ENCODE results near the gene RABGAP1L. TPM values are rescaled to one million over a fixed set of nuclear protein-coding genes. Genes with fewer than 3 reads are reported as not detected.
"Not testable (repeated sequence)": the region's sequence is repeated elsewhere in the genome, so short reads cannot be mapped to it uniquely, and the experiment has no call there.

RABGAP1L gene
- total RNA-seq, result 10 to 100 TPM; 38.2 to 44.2 TPM

GRCh38 chr1:174159252-174160108 is at the start of gene RABGAP1L:
TSS of gene RABGAP1L (plus strand) at chr1:174159520.
- CTCF ChIA-PET, result interaction anchor here (1.0 kb wide), 1 partner anchor 11 kb away, joined by 3 read pairs; no protein-coding TSS in a partner anchor
- Mint-ChIP-seq H3K9me3 (ENCODE audit: insufficient read depth) (no peaks in the 10 kb centered on the region), H3K4me3 (peak within 1 kb of the TSS; percentile 88)

GRCh38 chr1:174110053-174110452 is 49.3 kb upstream of the RABGAP1L start:
- Mint-ChIP-seq H3K36me3 (ENCODE audit: low read depth) (no peaks in the 10 kb centered on the region), H3K4me1 (ENCODE audit: low read depth) (no peaks in the 10 kb centered on the region), H3K27ac (no peak overlapping the region), H3K9me3 (ENCODE audit: insufficient read depth) (no peaks in the 10 kb centered on the region), H3K27me3 (ENCODE audit: low read depth) (peaks cover 13% of the 10 kb centered on the region), H3K4me3 (no peak overlapping the region)
- DNase-seq, result no peak
- POLR2A ChIA-PET, result no interaction called here
- CTCF ChIA-PET, result no interaction called here
- no peak for ATAC-seq

More at GRCh38 chr1:174159252-174160108, at the start of gene RABGAP1L:
- no peaks in the 10 kb centered on the region for H3K27me3 Mint-ChIP-seq (ENCODE audit: low read depth)
- peak; percentile 95 for DNase-seq
- POLR2A ChIA-PET, result interaction anchor here (0.6 to 1.5 kb wide), 4 partner anchors 9 to 291 kb away, joined by 3 to 4 read pairs (median 4); partner anchors contain the start of genes GAS5, RC3H1 and ZBTB37
- H3K36me3 Mint-ChIP-seq (ENCODE audit: low read depth), result peaks cover 7% of the 10 kb centered on the region
- peaks cover 49% of the 10 kb centered on the region for H3K4me1 Mint-ChIP-seq (ENCODE audit: low read depth)
- H3K27ac Mint-ChIP-seq, result peak within 1 kb of the TSS; percentile 95
- peak; percentile 89 for ATAC-seq

GRCh38 chr1:174112489-174113162 is 46.7 kb upstream of the RABGAP1L start:
- no peaks in the 10 kb centered on the region for H3K4me1 Mint-ChIP-seq (ENCODE audit: low read depth)
- peaks cover 10% of the 10 kb centered on the region for H3K27me3 Mint-ChIP-seq (ENCODE audit: low read depth)
- no peak overlapping the region for H3K27ac Mint-ChIP-seq
- ChIA-PET POLR2A (no interaction called here), CTCF (no interaction called here)
- no peaks in the 10 kb centered on the region for H3K36me3 Mint-ChIP-seq (ENCODE audit: low read depth)
- H3K4me3 Mint-ChIP-seq, result no peak overlapping the region
- no peaks in the 10 kb centered on the region for H3K9me3 Mint-ChIP-seq (ENCODE audit: insufficient read depth)
- DNase-seq (no peak), ATAC-seq (no peak)

DNA sequence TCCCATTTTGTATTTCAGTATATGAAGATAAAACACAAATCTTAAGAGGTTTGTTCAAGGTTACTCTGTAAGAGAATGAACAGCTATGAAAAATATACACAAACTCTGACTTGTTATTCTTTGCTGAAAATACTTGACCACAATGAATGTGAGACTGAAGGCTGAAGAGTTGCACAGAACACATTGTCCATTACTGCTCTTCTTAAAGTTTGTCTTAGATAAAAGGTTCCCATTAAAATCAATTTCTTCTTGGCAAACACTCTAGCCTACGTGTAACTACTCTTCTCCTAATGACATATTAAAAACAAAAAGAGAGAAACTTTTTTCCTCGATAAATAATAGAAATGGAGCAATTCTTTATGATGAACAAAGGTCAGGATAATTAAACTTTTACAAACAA is 45.2 kb upstream of the RABGAP1L start:
- Mint-ChIP-seq H3K4me3 (no peak overlapping the region), H3K27me3 (ENCODE audit: low read depth) (peaks cover 12% of the 10 kb centered on the region), H3K9me3 (ENCODE audit: insufficient read depth) (no peaks in the 10 kb centered on the region), H3K4me1 (ENCODE audit: low read depth) (no peaks in the 10 kb centered on the region), H3K27ac (no peak overlapping the region), H3K36me3 (ENCODE audit: low read depth) (no peaks in the 10 kb centered on the region)
- ChIA-PET CTCF (interaction anchor here (0.7 to 1.7 kb wide), 10 partner anchors 10 to 108 kb away, joined by 3 to 7 read pairs (median 4); no protein-coding TSS in a partner anchor), POLR2A (no interaction called here)
- DNase-seq (no peak), ATAC-seq (no peak)

GRCh38 chr1:174114788-174115448 is 44.4 kb upstream of the RABGAP1L start:
- Mint-ChIP-seq H3K27ac (no peak overlapping the region), H3K36me3 (ENCODE audit: low read depth) (no peaks in the 10 kb centered on the region), H3K27me3 (ENCODE audit: low read depth) (peaks cover 7% of the 10 kb centered on the region), H3K9me3 (ENCODE audit: insufficient read depth) (no peaks in the 10 kb centered on the region), H3K4me3 (no peak overlapping the region), H3K4me1 (ENCODE audit: low read depth) (no peaks in the 10 kb centered on the region)
- ChIA-PET POLR2A (no interaction called here), CTCF (interaction anchor here (0.9 to 1.7 kb wide), 9 partner anchors 13 to 109 kb away, joined by 3 to 7 read pairs (median 4); no protein-coding TSS in a partner anchor)
- DNase-seq (peak; percentile 40), ATAC-seq (peak; percentile 77)

DNA sequence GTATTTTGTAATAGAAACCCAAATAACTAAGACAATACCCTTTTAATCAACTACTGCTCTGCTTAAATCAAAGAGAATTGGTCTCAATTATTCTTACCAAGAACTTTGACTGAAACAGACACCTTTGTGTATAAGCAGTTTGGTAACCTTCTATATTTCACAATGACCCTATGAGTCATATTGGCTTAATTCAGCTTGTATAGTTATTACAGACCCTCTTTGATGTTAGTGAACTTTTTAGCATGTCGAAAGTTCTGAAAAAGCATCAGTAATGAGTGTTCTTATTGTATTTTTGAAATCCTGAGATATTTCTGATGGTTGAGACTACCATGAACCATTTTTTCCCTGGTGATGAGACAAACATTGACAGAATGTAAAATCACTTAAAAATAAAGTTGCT is 43.3 kb upstream of the RABGAP1L start:
- Mint-ChIP-seq H3K36me3 (ENCODE audit: low read depth) (no peaks in the 10 kb centered on the region), H3K4me3 (no peak overlapping the region), H3K4me1 (ENCODE audit: low read depth) (no peaks in the 10 kb centered on the region), H3K9me3 (ENCODE audit: insufficient read depth) (no peaks in the 10 kb centered on the region), H3K27ac (no peak overlapping the region), H3K27me3 (ENCODE audit: low read depth) (peaks cover 7% of the 10 kb centered on the region)
- no peak for DNase-seq
- CTCF ChIA-PET, result no interaction called here
- no peak for ATAC-seq
- POLR2A ChIA-PET, result no interaction called here

- no peak for ATAC-seq
Observed at GRCh38 chr1:174118751-174119150, 40.6 kb upstream of the RABGAP1L start.

GRCh38 chr1:174122318-174122717 is 37.0 kb upstream of the RABGAP1L start:
- H3K36me3 Mint-ChIP-seq (ENCODE audit: low read depth); H3K27ac Mint-ChIP-seq; H3K9me3 Mint-ChIP-seq (ENCODE audit: insufficient read depth); H3K27me3 Mint-ChIP-seq (ENCODE audit: low read depth); ATAC-seq; H3K4me1 Mint-ChIP-seq (ENCODE audit: low read depth); DNase-seq; H3K4me3 Mint-ChIP-seq; CTCF ChIA-PET: not testable (repeated sequence)
- POLR2A ChIA-PET, result interaction anchor here (0.6 kb wide), 1 partner anchor 756 kb away, joined by 4 read pairs; no protein-coding TSS in a partner anchor

More at GRCh38 chr1:174118751-174119150, 40.6 kb upstream of the RABGAP1L start:
- H3K27ac Mint-ChIP-seq, result no peak overlapping the region
- ChIA-PET POLR2A (no interaction called here), CTCF (no interaction called here)
- H3K9me3 Mint-ChIP-seq (ENCODE audit: insufficient read depth), result no peaks in the 10 kb centered on the region
- no peak overlapping the region for H3K4me3 Mint-ChIP-seq
- no peaks in the 10 kb centered on the region for H3K36me3 Mint-ChIP-seq (ENCODE audit: low read depth)
- no peak for DNase-seq
- no peaks in the 10 kb centered on the region for H3K4me1 Mint-ChIP-seq (ENCODE audit: low read depth)
- peaks cover 7% of the 10 kb centered on the region for H3K27me3 Mint-ChIP-seq (ENCODE audit: low read depth)

- CTCF ChIA-PET, result no interaction called here
Observed at GRCh38 chr1:174123843-174124242, 35.5 kb upstream of the RABGAP1L start.

DNA sequence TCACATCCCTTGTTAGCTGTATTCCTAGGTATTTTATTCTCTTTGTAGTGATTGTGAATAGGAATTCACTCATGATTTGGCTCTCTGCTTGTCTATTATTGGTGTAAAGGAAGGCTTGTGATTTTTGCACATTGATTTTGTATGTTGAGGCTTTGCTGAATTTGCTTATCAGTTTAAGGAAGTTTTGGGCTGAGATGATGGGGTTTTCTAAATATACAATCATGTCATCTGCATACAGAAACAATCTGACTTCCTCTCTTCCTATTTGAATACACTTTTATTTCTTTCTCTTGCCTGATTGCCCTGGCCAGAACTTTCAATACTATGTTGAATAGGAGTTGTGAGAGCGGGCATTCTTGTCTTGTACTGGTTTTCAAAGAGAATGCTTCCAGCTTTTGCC is 32.1 kb upstream of the RABGAP1L start:
- POLR2A ChIA-PET; DNase-seq; H3K4me1 Mint-ChIP-seq (ENCODE audit: low read depth); H3K36me3 Mint-ChIP-seq (ENCODE audit: low read depth); H3K9me3 Mint-ChIP-seq (ENCODE audit: insufficient read depth); ATAC-seq; H3K4me3 Mint-ChIP-seq; H3K27ac Mint-ChIP-seq; CTCF ChIA-PET: not testable (repeated sequence)
- H3K27me3 Mint-ChIP-seq (ENCODE audit: low read depth), result peaks cover 13% of the 10 kb centered on the region

More at GRCh38 chr1:174123843-174124242, 35.5 kb upstream of the RABGAP1L start:
- Mint-ChIP-seq H3K27me3 (ENCODE audit: low read depth) (peaks cover 6% of the 10 kb centered on the region), H3K4me3 (no peak overlapping the region), H3K9me3 (ENCODE audit: insufficient read depth) (no peaks in the 10 kb centered on the region), H3K36me3 (ENCODE audit: low read depth) (no peaks in the 10 kb centered on the region), H3K27ac (no peak overlapping the region), H3K4me1 (ENCODE audit: low read depth) (no peaks in the 10 kb centered on the region)
- POLR2A ChIA-PET, result no interaction called here
- ATAC-seq, result no peak
- DNase-seq, result no peak

DNA sequence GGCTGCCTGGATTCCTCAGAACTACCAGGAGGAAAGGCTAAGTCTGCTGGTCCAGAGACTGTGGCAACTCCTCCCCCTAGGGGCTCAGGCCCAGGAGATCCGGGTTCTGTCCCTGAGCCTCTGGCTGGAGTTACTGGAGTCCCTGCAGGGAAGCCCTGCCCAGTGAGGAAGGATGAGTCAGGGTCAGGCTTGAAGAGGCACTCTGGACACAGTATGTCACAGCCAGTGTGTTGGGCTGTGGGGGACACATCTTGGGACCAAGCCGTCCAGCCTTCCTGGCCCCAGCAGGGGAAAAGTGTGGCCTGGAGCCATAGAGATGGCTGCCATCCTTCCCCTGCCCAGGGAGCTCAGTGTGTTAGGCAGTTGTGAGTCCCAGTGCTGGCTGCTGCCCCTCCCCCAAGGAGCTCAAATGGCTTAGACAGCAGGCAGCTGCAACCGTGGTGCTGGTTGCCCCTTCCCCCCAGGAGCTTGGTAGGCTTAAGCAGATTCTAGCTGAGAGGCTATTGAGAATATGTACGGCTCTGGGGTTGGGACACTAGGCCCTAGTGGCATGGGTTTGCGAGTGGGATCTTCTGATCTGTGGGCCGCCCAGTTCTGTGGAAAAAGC is 28.2 kb upstream of the RABGAP1L start:
- no peak overlapping the region for H3K4me3 Mint-ChIP-seq
- no peaks in the 10 kb centered on the region for H3K4me1 Mint-ChIP-seq (ENCODE audit: low read depth)
- ATAC-seq, result no peak
- no peak overlapping the region for H3K27ac Mint-ChIP-seq
- H3K9me3 Mint-ChIP-seq (ENCODE audit: insufficient read depth), result no peaks in the 10 kb centered on the region
- no peaks in the 10 kb centered on the region for H3K36me3 Mint-ChIP-seq (ENCODE audit: low read depth)
- POLR2A ChIA-PET, result no interaction called here
- peaks cover 13% of the 10 kb centered on the region for H3K27me3 Mint-ChIP-seq (ENCODE audit: low read depth)
- no peak for DNase-seq
- CTCF ChIA-PET, result no interaction called here

Data from activated CD8-positive, alpha-beta T cell treated with anti-CD3 and anti-CD28 coated beads, Interleukin-2, amount 10 ng/mL, durations not matched to agents 7 days and 5 days (primary cell).